AG04449 (cell line): ENCODE results near the gene QKI.

Experiments
- CTCF ChIA-PET: fragments of 350-600 bp; formaldehyde crosslinking; extraction: SDS; loops from one replicate; lab custom pipeline; 2021; ENCODE audit warnings: antibody characterized with exemption; lab: Yijun Ruan, JAX
- POLR2A ChIA-PET: fragments of 400-600, 350-600 bp; formaldehyde crosslinking; extraction: SDS; loops from one replicate; lab custom pipeline; 2020; ENCODE audit warnings: antibody characterized with exemption, inconsistent platforms; lab: Yijun Ruan, JAX
- DNase-seq: peaks from one replicate; pipeline ENCODE4 v3.0.0-alpha.2; 2010; ENCODE audit warnings: low read depth, low spot score
- H3K4me3 ChIP-seq: 2 replicates; pipeline ENCODE4 v1.5.1; 2011; ENCODE audit warnings: low read depth, mild to moderate bottlenecking, control low read depth, low read length
- TF ChIP-seq, protein P1 (sequence below): IDR thresholded peaks from one replicate; pipeline ENCODE4 v1.5.1; 2011; ENCODE audit warnings: mild to moderate bottlenecking, moderate library complexity, low read length, control low read depth, inconsistent platforms; ENCODE audit not compliant: insufficient read depth; ENCODE audit errors: missing control alignments

The QKI gene

DNA sequence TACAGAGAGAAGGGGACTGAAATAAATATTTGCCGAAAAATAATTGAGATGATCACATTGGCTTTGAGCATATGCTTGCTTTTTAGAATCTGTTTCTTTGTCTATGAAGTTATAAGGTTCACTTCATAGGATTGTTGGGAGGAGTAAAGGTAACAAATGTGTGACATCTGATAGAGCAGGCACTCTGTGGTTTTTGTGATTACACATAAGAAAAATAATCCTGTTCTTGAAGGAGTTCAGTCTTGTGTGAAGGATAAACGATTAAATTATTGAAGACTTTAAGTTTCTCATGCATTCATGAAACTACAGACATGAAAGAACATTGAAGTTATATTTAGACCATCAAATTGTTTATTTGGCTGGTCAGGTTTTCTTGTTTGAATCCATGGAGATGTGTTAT, 45.0 kb downstream of the QKI start:
- POLR2A ChIA-PET = no interaction called here
- no peak overlapping the region for H3K4me3 ChIP-seq
- DNase-seq = no peak
- TF ChIP-seq, protein P1, sequence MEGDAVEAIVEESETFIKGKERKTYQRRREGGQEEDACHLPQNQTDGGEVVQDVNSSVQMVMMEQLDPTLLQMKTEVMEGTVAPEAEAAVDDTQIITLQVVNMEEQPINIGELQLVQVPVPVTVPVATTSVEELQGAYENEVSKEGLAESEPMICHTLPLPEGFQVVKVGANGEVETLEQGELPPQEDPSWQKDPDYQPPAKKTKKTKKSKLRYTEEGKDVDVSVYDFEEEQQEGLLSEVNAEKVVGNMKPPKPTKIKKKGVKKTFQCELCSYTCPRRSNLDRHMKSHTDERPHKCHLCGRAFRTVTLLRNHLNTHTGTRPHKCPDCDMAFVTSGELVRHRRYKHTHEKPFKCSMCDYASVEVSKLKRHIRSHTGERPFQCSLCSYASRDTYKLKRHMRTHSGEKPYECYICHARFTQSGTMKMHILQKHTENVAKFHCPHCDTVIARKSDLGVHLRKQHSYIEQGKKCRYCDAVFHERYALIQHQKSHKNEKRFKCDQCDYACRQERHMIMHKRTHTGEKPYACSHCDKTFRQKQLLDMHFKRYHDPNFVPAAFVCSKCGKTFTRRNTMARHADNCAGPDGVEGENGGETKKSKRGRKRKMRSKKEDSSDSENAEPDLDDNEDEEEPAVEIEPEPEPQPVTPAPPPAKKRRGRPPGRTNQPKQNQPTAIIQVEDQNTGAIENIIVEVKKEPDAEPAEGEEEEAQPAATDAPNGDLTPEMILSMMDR = no peak
- CTCF ChIA-PET = interaction anchor here (1.2 kb wide), 1 partner anchor 10 kb away, joined by 5 read pairs; no protein-coding TSS in a partner anchor

DNA sequence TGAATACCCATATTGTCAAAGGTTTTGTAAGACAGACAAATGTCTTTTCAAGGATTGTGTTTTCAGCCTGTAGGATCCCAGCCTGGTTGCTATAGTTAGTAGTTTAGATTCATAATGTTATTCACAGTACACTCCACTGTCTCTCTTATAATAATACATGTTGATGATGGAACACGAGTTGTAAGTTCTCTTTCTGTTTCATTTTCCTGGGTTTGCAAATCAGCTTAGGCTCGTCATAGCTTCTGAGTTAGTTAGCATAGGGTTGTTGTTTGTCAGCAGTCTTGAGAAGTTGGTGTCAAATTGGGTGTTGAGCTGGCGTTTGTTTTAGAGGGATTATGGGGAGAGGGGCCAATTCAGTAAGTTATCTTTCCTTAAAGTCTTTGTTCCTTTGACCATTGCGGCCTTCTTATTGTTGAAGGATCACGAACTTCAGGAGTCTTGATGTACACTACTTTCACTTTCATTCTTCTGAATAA, 45.8 kb downstream of the QKI start:
- peak overlapping the region; percentile 26 for H3K4me3 ChIP-seq
- CTCF ChIA-PET = interaction anchor here (1.2 kb wide), 1 partner anchor 10 kb away, joined by 5 read pairs; no protein-coding TSS in a partner anchor
- TF ChIP-seq, protein P1 = no peak
- no peak for DNase-seq
- POLR2A ChIA-PET = no interaction called here

DNA sequence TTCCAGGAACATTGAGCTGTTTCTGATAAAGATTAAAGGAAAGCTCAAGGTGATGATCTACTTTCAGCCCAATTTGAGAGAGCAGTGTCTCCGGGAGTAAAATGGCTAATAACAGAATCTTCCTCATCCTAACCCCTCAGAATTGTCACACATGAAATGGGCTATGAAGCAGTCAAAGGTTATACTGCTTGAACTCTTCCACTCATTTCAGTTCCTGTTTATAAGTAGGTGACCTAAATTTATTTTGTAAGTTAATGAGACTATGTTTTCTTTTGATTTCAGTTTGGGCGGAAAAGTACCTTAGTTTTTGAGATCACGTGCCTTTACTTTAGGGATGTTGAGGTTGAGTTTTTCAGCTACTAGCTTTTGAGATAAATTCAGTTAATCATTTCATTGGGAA, 47.2 kb downstream of the QKI start:
- H3K4me3 ChIP-seq = no peak overlapping the region
- POLR2A ChIA-PET = no interaction called here
- TF ChIP-seq, protein P1 = no peak
- CTCF ChIA-PET = interaction anchor here (1.6 kb wide), 1 partner anchor 44 kb away, joined by 3 read pairs; no protein-coding TSS in a partner anchor
- no peak for DNase-seq

DNA sequence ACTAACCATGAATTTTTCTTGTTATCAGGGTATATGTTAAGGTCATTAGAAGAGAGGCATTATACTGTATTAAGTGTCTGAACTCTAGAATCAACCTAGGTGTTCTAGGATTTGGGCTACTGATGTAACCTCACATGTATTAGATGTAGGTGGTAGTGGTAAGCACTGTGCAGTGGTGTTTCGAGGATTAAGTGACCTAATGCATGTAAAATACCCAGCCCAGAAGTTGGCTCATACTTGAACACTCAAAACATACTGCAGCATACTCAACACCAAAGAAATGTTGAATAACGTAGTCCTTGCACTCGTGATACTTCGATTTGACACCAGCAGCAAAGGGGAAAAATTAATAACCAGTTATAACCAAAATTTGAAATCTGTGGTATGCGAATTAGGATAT, 48.7 kb downstream of the QKI start:
- CTCF ChIA-PET = no interaction called here
- POLR2A ChIA-PET = no interaction called here

DNA sequence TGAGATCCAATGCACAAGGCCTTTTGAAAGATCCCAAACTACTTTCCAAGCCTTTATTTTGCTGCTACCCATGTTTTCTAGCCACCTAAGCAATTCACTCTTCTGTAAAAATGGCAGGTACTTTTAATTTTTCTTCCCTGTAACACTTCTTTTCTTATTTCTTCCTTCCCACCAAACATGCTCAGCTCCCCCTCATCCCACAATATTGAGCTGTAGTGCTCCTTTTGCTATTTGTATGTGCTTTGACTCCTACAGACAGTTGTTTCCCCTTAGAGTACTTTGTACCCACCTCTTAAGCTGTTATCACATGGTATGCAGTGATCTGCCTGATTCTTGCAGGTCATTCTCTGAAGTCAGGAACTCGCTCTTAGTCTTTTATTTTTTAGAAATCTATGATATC, 49.3 kb downstream of the QKI start:
- CTCF ChIA-PET = no interaction called here
- H3K4me3 ChIP-seq = no peak overlapping the region
- DNase-seq = no peak
- TF ChIP-seq, protein P1 = no peak
- POLR2A ChIA-PET = no interaction called here

More for the DNA sequence above, 48.7 kb downstream of the QKI start:
- no peak overlapping the region for H3K4me3 ChIP-seq
- no peak for DNase-seq
- TF ChIP-seq, protein P1 = no peak

DNA sequence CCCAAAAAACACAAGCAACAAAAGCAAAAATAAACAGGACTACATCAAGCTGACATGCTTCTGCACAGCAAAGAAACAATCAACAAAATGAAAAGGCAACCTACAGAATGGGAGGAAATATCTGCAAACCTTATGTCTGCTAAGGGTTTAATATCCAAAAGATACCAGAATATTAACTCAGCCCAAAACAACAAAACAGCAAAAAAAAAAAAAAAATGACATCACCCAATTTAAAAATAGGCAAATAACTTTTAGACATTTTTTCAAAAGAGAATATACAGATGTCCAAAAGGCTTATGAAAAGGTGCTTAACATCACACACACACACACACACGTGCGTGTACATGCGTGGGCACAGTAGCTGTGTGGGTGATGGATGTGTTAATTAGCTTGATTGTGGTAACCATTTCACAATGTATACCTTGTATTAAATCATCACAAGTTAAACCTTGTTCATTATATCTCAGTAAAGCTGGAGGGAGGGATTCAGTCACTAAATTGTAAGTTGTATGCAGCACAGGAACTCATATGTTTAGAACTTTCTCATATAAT, 52.4 kb downstream of the QKI start:
- CTCF ChIA-PET = interaction anchor here (0.9 kb wide), 1 partner anchor 10 kb away, joined by 3 read pairs; no protein-coding TSS in a partner anchor
- POLR2A ChIA-PET = no interaction called here

More for the DNA sequence above, 52.4 kb downstream of the QKI start:
- TF ChIP-seq, protein P1 = no peak
- H3K4me3 ChIP-seq = no peak overlapping the region
- DNase-seq = no peak
